Stimulated activated CD4-positive, alpha-beta T cell treated with anti-CD3 and anti-CD28 coated beads, Interleukin-4, amount 100 ng/mL, for 24 hours (primary cell): ENCODE results near the gene MAPK1IP1L.

ENCODE experiments used
- DNase-seq: peaks from one replicate; pipeline ENCODE4 v3.0.0-alpha.2; 2020

Gene MAPK1IP1L

GRCh38 chr14:55098561-55098898 lies 47.1 kb downstream of the MAPK1IP1L start:
- DNase-seq = no peak

- DNase-seq = no peak
Measured at GRCh38 chr14:55099756-55100155, 48.3 kb downstream of the MAPK1IP1L start.

GRCh38 chr14:55101698-55102097 lies 50.3 kb downstream of the MAPK1IP1L start:
- no peak for DNase-seq

GRCh38 chr14:55102141-55102621 lies 50.7 kb downstream of the MAPK1IP1L start:
- peak; percentile 52 for DNase-seq

- DNase-seq = peak; percentile 58
Measured at GRCh38 chr14:55103005-55103640, 51.7 kb downstream of the MAPK1IP1L start.

- no peak for DNase-seq
Measured at GRCh38 chr14:55103971-55104954, 52.8 kb downstream of the MAPK1IP1L start.

GRCh38 chr14:55105991-55106390 lies 54.5 kb downstream of the MAPK1IP1L start:
- no peak for DNase-seq

GRCh38 chr14:55107766-55108554 lies 56.5 kb downstream of the MAPK1IP1L start:
- DNase-seq = peak; percentile 52

GRCh38 chr14:55109836-55110235 lies 58.4 kb downstream of the MAPK1IP1L start:
- DNase-seq = no peak

GRCh38 chr14:55111122-55111708 lies 59.8 kb downstream of the MAPK1IP1L start:
- DNase-seq = no peak

GRCh38 chr14:55114720-55115119 lies 63.3 kb downstream of the MAPK1IP1L start:
- DNase-seq = no peak

GRCh38 chr14:55115460-55115859 lies 64.0 kb downstream of the MAPK1IP1L start:
- DNase-seq = no peak

- DNase-seq = no peak
Measured at GRCh38 chr14:55115861-55116245, 64.4 kb downstream of the MAPK1IP1L start.

- no peak for DNase-seq
Measured at GRCh38 chr14:55116246-55117030, 65.0 kb downstream of the MAPK1IP1L start.

- DNase-seq = no peak
Measured at GRCh38 chr14:55117803-55118441, 66.5 kb downstream of the MAPK1IP1L start.

GRCh38 chr14:55118761-55119160 lies 67.3 kb downstream of the MAPK1IP1L start:
- no peak for DNase-seq
